Keratinocyte (primary cell): Measurements from ENCODE around the gene TNS2. TPM values are rescaled to one million over a fixed set of nuclear protein-coding genes. Genes with fewer than 3 reads are reported as not detected.

Source experiments
- DNase-seq: peaks from one replicate; pipeline ENCODE4 v3.0.0-alpha.2; 2011; ENCODE audit warnings: low read depth, missing footprints, low spot score
- FAIRE-seq: peaks from 2 replicates; lab custom pipeline; 2011; peaks lifted over from hg19 to GRCh38; lab: Jason Lieb, UNC
- H2AFZ ChIP-seq: 2 replicates; pipeline ENCODE4 v1.6.0; 2012; ENCODE audit warnings: low read length, control low read depth, inconsistent platforms; ENCODE audit not compliant: control insufficient read depth
- H3K27ac ChIP-seq: 2 replicates; pipeline ENCODE4 v1.5.1; 2011; ENCODE audit warnings: low read length; ENCODE audit not compliant: control insufficient read depth, insufficient read depth
- H3K27me3 ChIP-seq: 3 replicates; pipeline ENCODE4 v1.6.0; 2011; ENCODE audit warnings: low read length; ENCODE audit not compliant: control insufficient read depth, insufficient read depth; ENCODE audit errors: extremely low read depth
- H3K36me3 ChIP-seq, 2 experiments: 2 replicates in 1 of 2; 3 replicates in 1 of 2; pipeline ENCODE4 v1.5.1; 2011; ENCODE audit warnings: low read length in 2 of 2, mild to moderate bottlenecking in 1 of 2; ENCODE audit not compliant: control insufficient read depth in 2 of 2, insufficient read depth in 2 of 2; ENCODE audit errors: extremely low read depth in 1 of 2
- H3K4me1 ChIP-seq: 3 replicates; pipeline ENCODE4 v1.5.1; 2011; ENCODE audit warnings: low read length; ENCODE audit not compliant: control insufficient read depth, insufficient read depth; ENCODE audit errors: extremely low read depth
- H3K4me2 ChIP-seq: 3 replicates; pipeline ENCODE4 v1.6.0; 2011; ENCODE audit warnings: low read depth, low read length; ENCODE audit not compliant: control insufficient read depth, insufficient read depth; ENCODE audit errors: extremely low read depth
- H3K4me3 ChIP-seq, 3 experiments: fragments of 200-600 bp in 1 of 3; sonication (generic) in 1 of 3; 2 replicates in 2 of 3; 3 replicates in 1 of 3; pipeline ENCODE4 v1.5.1; 2011 to 2016; ENCODE audit warnings: low read length in 3 of 3, mild to moderate bottlenecking in 3 of 3, control low read depth in 2 of 3, inconsistent platforms in 1 of 3, low read depth in 1 of 3, mixed read lengths in 1 of 3, mixed run types in 1 of 3, moderate library complexity in 1 of 3; ENCODE audit not compliant: control insufficient read depth in 2 of 3, insufficient read depth in 2 of 3; ENCODE audit errors: extremely low read depth in 1 of 3
- H3K79me2 ChIP-seq: 2 replicates; pipeline ENCODE4 v1.6.0; 2012; ENCODE audit warnings: low read length; ENCODE audit not compliant: control insufficient read depth, insufficient read depth
- H3K9ac ChIP-seq: 3 replicates; pipeline ENCODE4 v1.6.0; 2011; ENCODE audit warnings: low read length; ENCODE audit not compliant: control insufficient read depth, insufficient read depth; ENCODE audit errors: extremely low read depth
- H3K9me1 ChIP-seq: 3 replicates; pipeline ENCODE4 v1.6.0; 2011; ENCODE audit warnings: low read length; ENCODE audit not compliant: control insufficient read depth, insufficient read depth; ENCODE audit errors: extremely low read depth
- H3K9me3 ChIP-seq: 2 replicates; pipeline ENCODE4 v1.5.1; 2012; ENCODE audit warnings: low read depth, low read length; ENCODE audit not compliant: control insufficient read depth
- H4K20me1 ChIP-seq: 3 replicates; pipeline ENCODE4 v1.6.0; 2011; ENCODE audit warnings: low read length; ENCODE audit not compliant: control insufficient read depth, insufficient read depth; ENCODE audit errors: extremely low read depth
- EZH2 ChIP-seq: IDR thresholded peaks from one replicate; pipeline ENCODE4 v1.6.1; 2012; ENCODE audit warnings: inconsistent platforms, mild to moderate bottlenecking, low read length, moderate library complexity
- dilution Hi-C: fragments of 300-500 bp; cut with MboI; formaldehyde crosslinking; loops from one replicate; pipeline ENCODE4 v1.7.0; 2020; ENCODE audit warnings: low sequenced_read_pairs; ENCODE audit not compliant: extremely low pct_ligation_motif_present
- polyA plus RNA-seq, 5 experiments: library from polyadenylated mRNA; depleted of rRNA in 3 of 5; stranded (reverse) in 3 of 5; stranded (forward) in 1 of 5; unstranded in 1 of 5; fragments of >200 nt; gene quantifications; 1 replicate in 1 of 5; 2 replicates in 3 of 5; 3 replicates in 1 of 5; pipeline versions ENCODE4 v1.2.1 to v1.2.3, GENCODE V29; 2011 to 2012; ENCODE audit warnings: missing spikeins in 2 of 5, low read depth in 1 of 5, low replicate concordance in 1 of 5
- TF ChIP-seq, protein P1 (sequence below), 3 experiments: IDR thresholded peaks in 1 of 3; conservative IDR thresholded peaks in 1 of 3; optimal IDR thresholded peaks in 1 of 3; 2 replicates in 2 of 3; 3 replicates in 1 of 3; pipeline versions ENCODE3 to v1.5.1; 2011; ENCODE audit warnings: low read length in 3 of 3, mild to moderate bottlenecking in 3 of 3, moderate library complexity in 2 of 3, control low read depth in 1 of 3, inconsistent platforms in 1 of 3; ENCODE audit not compliant: insufficient read depth in 2 of 3; ENCODE audit errors: extremely low read depth in 1 of 3

Gene TNS2
- polyA plus RNA-seq, 1 donor (not counting 4 experiments of a cell fraction or from before 2014, with no cell fraction given), result 0.80 TPM

DNA sequence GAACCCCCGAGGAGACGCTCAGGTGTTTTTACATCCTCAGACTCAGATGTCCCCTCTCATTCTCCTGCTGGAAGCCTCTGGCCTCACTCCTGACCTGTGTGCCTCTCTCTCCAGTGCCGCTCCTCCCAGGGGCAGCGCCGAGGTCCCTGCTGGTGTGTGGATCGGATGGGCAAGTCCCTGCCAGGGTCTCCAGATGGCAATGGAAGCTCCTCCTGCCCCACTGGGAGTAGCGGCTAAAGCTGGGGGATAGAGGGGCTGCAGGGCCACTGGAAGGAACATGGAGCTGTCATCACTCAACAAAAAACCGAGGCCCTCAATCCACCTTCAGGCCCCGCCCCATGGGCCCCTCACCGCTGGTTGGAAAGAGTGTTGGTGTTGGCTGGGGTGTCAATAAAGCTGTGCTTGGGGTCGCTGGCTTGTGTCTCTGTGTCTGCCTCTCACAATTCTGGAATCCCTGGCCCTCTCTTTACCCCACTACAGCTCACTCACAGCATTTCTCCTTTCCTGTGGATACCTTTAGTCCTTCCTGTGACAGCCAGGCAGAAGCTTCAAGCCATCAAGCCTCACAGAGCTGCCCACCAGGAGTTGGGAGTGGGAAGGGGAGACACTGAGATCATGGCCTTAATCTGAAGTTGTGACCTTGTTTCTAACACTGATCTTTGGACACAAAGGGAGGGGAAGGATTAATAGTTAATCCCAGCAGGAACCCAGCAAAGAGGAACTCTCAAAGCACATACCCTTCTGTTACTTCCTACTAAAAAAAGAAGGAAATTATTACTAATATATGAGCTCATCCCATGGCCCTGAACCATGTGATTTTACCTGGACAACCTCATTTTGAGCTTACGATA is 52.3 kb downstream of the TNS2 start:
- FAIRE-seq, result no peak
- Histone ChIP-seq H2AFZ (no peak overlapping the region), H4K20me1 (no peaks in the 10 kb centered on the region), H3K79me2 (no peaks in the 10 kb centered on the region), H3K27me3 (no peaks in the 10 kb centered on the region), H3K9me3 (no peaks in the 10 kb centered on the region), H3K4me2 (no peak overlapping the region), H3K9ac (no peak overlapping the region), H3K9me1 (no peaks in the 10 kb centered on the region), H3K4me1 (peaks cover 20% of the 10 kb centered on the region), H3K4me3 (no peak overlapping the region), H3K27ac (no peak overlapping the region), H3K36me3 (no peaks in the 10 kb centered on the region)
- dilution Hi-C loops, result no loop called here
- TF ChIP-seq, protein P1, sequence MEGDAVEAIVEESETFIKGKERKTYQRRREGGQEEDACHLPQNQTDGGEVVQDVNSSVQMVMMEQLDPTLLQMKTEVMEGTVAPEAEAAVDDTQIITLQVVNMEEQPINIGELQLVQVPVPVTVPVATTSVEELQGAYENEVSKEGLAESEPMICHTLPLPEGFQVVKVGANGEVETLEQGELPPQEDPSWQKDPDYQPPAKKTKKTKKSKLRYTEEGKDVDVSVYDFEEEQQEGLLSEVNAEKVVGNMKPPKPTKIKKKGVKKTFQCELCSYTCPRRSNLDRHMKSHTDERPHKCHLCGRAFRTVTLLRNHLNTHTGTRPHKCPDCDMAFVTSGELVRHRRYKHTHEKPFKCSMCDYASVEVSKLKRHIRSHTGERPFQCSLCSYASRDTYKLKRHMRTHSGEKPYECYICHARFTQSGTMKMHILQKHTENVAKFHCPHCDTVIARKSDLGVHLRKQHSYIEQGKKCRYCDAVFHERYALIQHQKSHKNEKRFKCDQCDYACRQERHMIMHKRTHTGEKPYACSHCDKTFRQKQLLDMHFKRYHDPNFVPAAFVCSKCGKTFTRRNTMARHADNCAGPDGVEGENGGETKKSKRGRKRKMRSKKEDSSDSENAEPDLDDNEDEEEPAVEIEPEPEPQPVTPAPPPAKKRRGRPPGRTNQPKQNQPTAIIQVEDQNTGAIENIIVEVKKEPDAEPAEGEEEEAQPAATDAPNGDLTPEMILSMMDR (optimal IDR thresholded peaks at IDR 0.05 in 1 of 3, IDR thresholded peaks at IDR 0.05 in 1 of 3, conservative IDR thresholded peaks at IDR 0.05 in 1 of 3; ENCODE audit: extremely low read depth in 1 of 3, insufficient read depth in 2 of 3, low read length in 3 of 3), result no peak
- TF ChIP-seq EZH2, result no peak
- DNase-seq, result no peak

DNA sequence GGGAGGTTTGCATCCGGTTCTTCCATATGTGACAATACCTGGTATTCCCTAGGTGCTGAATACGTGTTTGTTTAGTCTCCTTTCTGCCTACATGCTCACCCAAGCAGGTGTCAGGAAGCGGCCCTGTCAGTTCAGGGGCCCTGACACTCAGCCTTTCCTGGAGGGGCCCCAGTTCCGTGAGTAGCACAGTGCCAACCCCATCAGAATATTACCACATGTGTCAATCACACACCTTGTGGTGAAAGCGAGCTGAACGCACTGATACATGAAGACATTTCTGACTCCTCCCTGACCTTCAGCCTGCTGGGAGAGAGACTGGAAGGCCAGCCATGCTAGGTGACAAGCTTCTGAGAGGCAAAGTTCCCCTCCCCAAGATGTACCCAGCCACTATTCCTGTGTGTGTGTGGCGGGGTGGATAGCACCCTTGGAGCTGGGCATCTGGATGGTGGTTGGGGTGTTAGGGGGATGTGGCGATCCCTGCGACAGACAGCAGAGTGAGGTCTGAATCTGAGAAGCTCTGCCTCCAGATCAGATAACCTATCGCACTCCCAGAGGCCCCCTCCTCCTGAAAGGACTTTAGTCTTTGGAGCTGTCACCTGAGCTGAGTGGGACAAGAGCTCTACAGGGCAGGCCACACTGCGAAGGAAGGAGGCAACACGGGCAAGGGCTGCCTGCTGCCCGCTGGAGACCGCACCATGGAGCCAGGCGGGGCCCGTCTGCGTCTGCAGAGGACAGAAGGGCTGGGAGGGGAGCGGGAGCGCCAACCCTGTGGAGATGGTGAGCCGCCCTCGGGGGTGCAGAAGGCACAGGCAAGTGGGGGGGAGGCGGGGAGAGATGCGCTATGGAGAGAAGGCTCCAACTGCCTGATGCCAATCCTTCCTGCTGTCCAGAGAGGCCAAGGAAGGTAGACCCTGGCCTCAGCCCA is 53.3 kb downstream of the TNS2 start, which contains the start of gene SOAT2:
Gene SOAT2 (plus strand): TSS at position 604 of the 925 bp plus-strand sequence. CDS start 92 bp downstream, at position 696.
- peaks cover 13% of the 10 kb centered on the region for H3K4me1 ChIP-seq
- TF ChIP-seq, protein P1 (optimal IDR thresholded peaks at IDR 0.05 in 1 of 3, IDR thresholded peaks at IDR 0.05 in 1 of 3, conservative IDR thresholded peaks at IDR 0.05 in 1 of 3; ENCODE audit: extremely low read depth in 1 of 3, insufficient read depth in 2 of 3, low read length in 3 of 3), result no peak
- no peak for TF ChIP-seq EZH2
- FAIRE-seq (no peak), DNase-seq (no peak)
- H3K27ac ChIP-seq, result no peak within 1 kb of the TSS
- no peak within 1 kb of the TSS for H3K4me2 ChIP-seq
- no peaks in the 10 kb centered on the region for H4K20me1 ChIP-seq
- H3K9ac ChIP-seq, result no peak within 1 kb of the TSS
- no peak within 1 kb of the TSS for H3K4me3 ChIP-seq
- no peaks in the 10 kb centered on the region for H3K27me3 ChIP-seq
- no peaks in the 10 kb centered on the region for H3K9me3 ChIP-seq
- no peaks in the 10 kb centered on the region for H3K36me3 ChIP-seq
- dilution Hi-C loops, result no loop called here
- H3K79me2 ChIP-seq, result no peaks in the 10 kb centered on the region
- no peaks in the 10 kb centered on the region for H3K9me1 ChIP-seq
- no peak within 1 kb of the TSS for H2AFZ ChIP-seq
